ENCODE data around the gene CAT. TPM values are rescaled to one million over a fixed set of nuclear protein-coding genes. Genes with fewer than 3 reads are reported as not detected.

The CAT gene
- polyA plus RNA-seq, 3 donors, result 122 to 432 (median 429) TPM

- Histone ChIP-seq H3K27me3 (ENCODE audit: control insufficient read depth in 2 of 2, insufficient read depth in 2 of 2, low read length in 2 of 2) (no peaks in the 10 kb centered on the region), H3K36me3 (replicated peaks in 1 of 2; ENCODE audit: control insufficient read depth in 1 of 2, insufficient read depth in 2 of 2, low read length in 2 of 2) (no peaks in the 10 kb centered on the region), H3K4me2 (replicated peaks; ENCODE audit: extremely low read depth, low read length, poor library complexity, severe bottlenecking) (no peak overlapping the region), H3K27ac (ENCODE audit: low read depth in 1 of 2, low read length in 2 of 2) (no peak overlapping the region), H3K4me1 (ENCODE audit: control insufficient read depth in 1 of 2, insufficient read depth in 2 of 2, low read length in 2 of 2) (peaks cover 16 to 25% of the 10 kb centered on the region in 2 donors), H3K9me3 (replicated peaks in 1 of 2; ENCODE audit: control insufficient read depth in 1 of 2, insufficient read depth in 1 of 2, low read length in 2 of 2) (no peaks in the 10 kb centered on the region), H3K9ac (ENCODE audit: insufficient read depth, low read length, poor library complexity, severe bottlenecking) (no peak overlapping the region), H2AFZ (ENCODE audit: insufficient read depth, low read depth, low read length, poor library complexity, severe bottlenecking) (no peak overlapping the region), H4K20me1 (ENCODE audit: insufficient read depth, low read length) (no peaks in the 10 kb centered on the region), H3K4me3 (replicated peaks in 1 of 3; ENCODE audit: low read depth in 2 of 3, low read length in 3 of 3) (no peak overlapping the region), H3K79me2 (ENCODE audit: insufficient read depth, low read length) (no peaks in the 10 kb centered on the region)
- 100% methylated on average over 3 of the region's 3 CpGs for WGBS (ENCODE audit: insufficient coverage)
- intact Hi-C loops (cut with micrococcal nuclease), result no loop called here
- no peak for DNase-seq
- H3K27ac Mint-ChIP-seq, result no peak overlapping the region
- no peaks in the 10 kb centered on the region for H3K36me3 Mint-ChIP-seq
- peaks cover 0 to 3% (median 0%) of the 10 kb centered on the region in 3 donors for H3K27me3 Mint-ChIP-seq (ENCODE audit: low read depth in 3 of 3)
- H3K9me3 Mint-ChIP-seq, result no peaks in the 10 kb centered on the region
- TF ChIP-seq, protein P1, sequence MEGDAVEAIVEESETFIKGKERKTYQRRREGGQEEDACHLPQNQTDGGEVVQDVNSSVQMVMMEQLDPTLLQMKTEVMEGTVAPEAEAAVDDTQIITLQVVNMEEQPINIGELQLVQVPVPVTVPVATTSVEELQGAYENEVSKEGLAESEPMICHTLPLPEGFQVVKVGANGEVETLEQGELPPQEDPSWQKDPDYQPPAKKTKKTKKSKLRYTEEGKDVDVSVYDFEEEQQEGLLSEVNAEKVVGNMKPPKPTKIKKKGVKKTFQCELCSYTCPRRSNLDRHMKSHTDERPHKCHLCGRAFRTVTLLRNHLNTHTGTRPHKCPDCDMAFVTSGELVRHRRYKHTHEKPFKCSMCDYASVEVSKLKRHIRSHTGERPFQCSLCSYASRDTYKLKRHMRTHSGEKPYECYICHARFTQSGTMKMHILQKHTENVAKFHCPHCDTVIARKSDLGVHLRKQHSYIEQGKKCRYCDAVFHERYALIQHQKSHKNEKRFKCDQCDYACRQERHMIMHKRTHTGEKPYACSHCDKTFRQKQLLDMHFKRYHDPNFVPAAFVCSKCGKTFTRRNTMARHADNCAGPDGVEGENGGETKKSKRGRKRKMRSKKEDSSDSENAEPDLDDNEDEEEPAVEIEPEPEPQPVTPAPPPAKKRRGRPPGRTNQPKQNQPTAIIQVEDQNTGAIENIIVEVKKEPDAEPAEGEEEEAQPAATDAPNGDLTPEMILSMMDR (IDR thresholded peaks at IDR 0.05), result no peak
- no peak overlapping the region for H3K4me3 Mint-ChIP-seq
- H3K4me1 Mint-ChIP-seq, result peaks cover 22% of the 10 kb centered on the region
Measured at GRCh38 chr11:34502949-34503348, 64.2 kb downstream of the CAT start.

DNA sequence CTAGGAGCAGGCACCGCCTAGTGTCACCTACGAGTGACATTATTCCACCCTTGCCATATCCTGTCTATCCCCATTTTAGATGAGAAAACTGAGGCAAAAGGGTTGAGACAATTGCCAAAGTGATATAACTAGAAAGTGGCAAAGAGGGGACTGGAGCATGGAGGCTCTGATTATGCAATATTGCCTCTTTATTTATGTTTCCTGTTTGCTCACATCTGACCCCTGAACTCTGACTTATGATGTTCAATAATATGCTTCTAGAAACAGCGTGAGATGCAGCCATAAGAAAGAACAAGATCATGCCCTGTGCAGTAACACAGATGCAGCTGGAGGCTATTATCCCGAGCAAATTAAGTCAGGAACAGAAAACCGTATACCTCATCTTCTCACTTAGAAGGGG, 67.1 kb downstream of the CAT start:
- Histone ChIP-seq H3K4me1 (ENCODE audit: control insufficient read depth in 1 of 2, insufficient read depth in 2 of 2, low read length in 2 of 2) (peaks cover 36 to 48% of the 10 kb centered on the region in 2 donors), H4K20me1 (ENCODE audit: insufficient read depth, low read length) (no peaks in the 10 kb centered on the region), H3K36me3 (replicated peaks in 1 of 2; ENCODE audit: control insufficient read depth in 1 of 2, insufficient read depth in 2 of 2, low read length in 2 of 2) (no peaks in the 10 kb centered on the region), H3K79me2 (ENCODE audit: insufficient read depth, low read length) (no peaks in the 10 kb centered on the region), H3K27me3 (ENCODE audit: control insufficient read depth in 2 of 2, insufficient read depth in 2 of 2, low read length in 2 of 2) (no peaks in the 10 kb centered on the region), H3K9me3 (replicated peaks in 1 of 2; ENCODE audit: control insufficient read depth in 1 of 2, insufficient read depth in 1 of 2, low read length in 2 of 2) (no peaks in the 10 kb centered on the region), H3K4me3 (replicated peaks in 1 of 3; ENCODE audit: low read depth in 2 of 3, low read length in 3 of 3) (no peak overlapping the region), H3K4me2 (replicated peaks; ENCODE audit: extremely low read depth, low read length, poor library complexity, severe bottlenecking) (no peak overlapping the region), H3K27ac (ENCODE audit: low read depth in 1 of 2, low read length in 2 of 2) (no peak overlapping the region), H2AFZ (ENCODE audit: insufficient read depth, low read depth, low read length, poor library complexity, severe bottlenecking) (no peak overlapping the region), H3K9ac (ENCODE audit: insufficient read depth, low read length, poor library complexity, severe bottlenecking) (no peak overlapping the region)
- Mint-ChIP-seq H3K36me3 (no peaks in the 10 kb centered on the region), H3K4me1 (peaks cover 40% of the 10 kb centered on the region), H3K27ac (peak overlapping the region in 1 of 7 donors; percentile 68), H3K4me3 (no peak overlapping the region), H3K9me3 (no peaks in the 10 kb centered on the region), H3K27me3 (ENCODE audit: low read depth in 3 of 3) (peaks cover 0 to 2% (median 0%) of the 10 kb centered on the region in 3 donors)
- intact Hi-C loops (cut with micrococcal nuclease), result no loop called here
- 100% methylated on average over 1 of the region's 5 CpGs for WGBS (ENCODE audit: insufficient coverage)
- TF ChIP-seq, protein P1 (IDR thresholded peaks at IDR 0.05), result no peak
- DNase-seq, result no peak
